Breast epithelium (tissue), 3 donors: ENCODE measurements around the gene TPSAB1.

Experiments used
- CTCF ChIP-seq, 3 donors: fragments of 450-650 bp; IDR thresholded peaks; one replicate each; pipeline ENCODE4 v1.5.1; 2016 to 2017; ENCODE audit warnings: antibody characterized with exemption in 3 of 3, mild to moderate bottlenecking in 3 of 3, moderate library complexity in 3 of 3
- POLR2AphosphoS5 ChIP-seq, 3 donors: sonication (generic); formaldehyde crosslinking; IDR thresholded peaks; one replicate each; pipeline ENCODE4 v1.6.1; 2017; ENCODE audit warnings: antibody characterized with exemption in 3 of 3

- TF ChIP-seq CTCF (IDR thresholded peaks at IDR 0.05) (no peak), POLR2AphosphoS5 (IDR thresholded peaks at IDR 0.05) (no peak)
Observed at GRCh38 chr16:1265826-1266225, 25.3 kb downstream of the TPSAB1 start.
